Activated CD4-positive, alpha-beta T cell treated with anti-CD3 and anti-CD28 coated beads for 36 hours (primary cell): ENCODE data around the gene PSEN2. TPM values are rescaled to one million over a fixed set of nuclear protein-coding genes. Genes with fewer than 3 reads are reported as not detected.

Experiments
- ATAC-seq: fragments of 200-7000 bp; cut with Tn5 transposase; one replicate; pipeline ENCODE4 v1.10.0; 2021; ENCODE audit warnings: mild to moderate bottlenecking, moderate library complexity
- CTCF ChIA-PET: fragments of 350-600 bp; sonication (Branson Sonifier 250); formaldehyde crosslinking; loops from one replicate; lab custom pipeline; 2021; ENCODE audit warnings: antibody characterized with exemption; lab: Charles Lee
- POLR2A ChIA-PET: fragments of 350-600 bp; sonication (Branson Sonifier 250); formaldehyde crosslinking; loops from one replicate; lab custom pipeline; 2021; ENCODE audit warnings: antibody characterized with exemption, inconsistent platforms; lab: Charles Lee
- DNase-seq: peaks from one replicate; pipeline ENCODE4 v3.0.0-alpha.2; 2020
- H3K27ac Mint-ChIP-seq: one replicate; pipeline ENCODE4 v1.8.0; 2021; ENCODE audit warnings: mixed read lengths
- H3K27me3 Mint-ChIP-seq: one replicate; pipeline ENCODE4 v1.8.0; 2021; ENCODE audit warnings: mixed read lengths
- H3K36me3 Mint-ChIP-seq: one replicate; pipeline ENCODE4 v1.8.0; 2021; ENCODE audit warnings: low read depth, mixed read lengths
- H3K4me1 Mint-ChIP-seq: one replicate; pipeline ENCODE4 v1.8.0; 2021; ENCODE audit warnings: mixed read lengths
- H3K4me3 Mint-ChIP-seq: one replicate; pipeline ENCODE4 v1.8.0; 2021; ENCODE audit warnings: mild to moderate bottlenecking, moderate library complexity, mixed read lengths
- H3K9me3 Mint-ChIP-seq: one replicate; pipeline ENCODE4 v1.8.0; 2021; ENCODE audit warnings: low read depth, mixed read lengths
- intact Hi-C, 2 experiments: fragments of 100-400 bp; cut with DNase I in 1 of 2; cut with micrococcal nuclease in 1 of 2; formaldehyde crosslinking; loops; one replicate each; pipeline versions ENCODE4 v1.14.2 to v1.15.1; 2022 to 2024; cut with DNase I, micrococcal nuclease
- total RNA-seq, 2 experiments: library from RNA; stranded (reverse); gene quantifications; one replicate each; pipeline ENCODE4 v1.2.3, GENCODE V29; 2021

Gene PSEN2
- 1 to 10 TPM; 2.2 to 3.2 TPM for total RNA-seq

GRCh38 chr1:226870401-226871279, at the start of gene PSEN2:
PSEN2 (plus strand) TSS chr1:226870616; CDS start chr1:226881908, 11,292 bp downstream.
- ATAC-seq (peak; percentile 95), DNase-seq (peak; percentile 70)
- H3K9me3 Mint-ChIP-seq, result no peaks in the 10 kb centered on the region
- ChIA-PET CTCF (interaction anchor here (0.7 to 1.1 kb wide), 2 partner anchors 12 to 34 kb away, joined by 3 read pairs; no protein-coding TSS in a partner anchor), POLR2A (interaction anchor here (0.9 kb wide), 1 partner anchor 12 kb away, joined by 3 read pairs; no protein-coding TSS in a partner anchor)
- intact Hi-C loops, result no loop called here
- peaks cover 27% of the 10 kb centered on the region for H3K27me3 Mint-ChIP-seq
- H3K36me3 Mint-ChIP-seq, result no peaks in the 10 kb centered on the region
- H3K4me1 Mint-ChIP-seq, result peaks cover 5% of the 10 kb centered on the region
- no peak within 1 kb of the TSS for H3K27ac Mint-ChIP-seq
- peak within 1 kb of the TSS; percentile 69 for H3K4me3 Mint-ChIP-seq

GRCh38 chr1:226820941-226821718, 49.3 kb upstream of the PSEN2 start:
- H3K27me3 Mint-ChIP-seq, result no peaks in the 10 kb centered on the region
- peaks cover 22% of the 10 kb centered on the region for H3K4me1 Mint-ChIP-seq
- DNase-seq (no peak), ATAC-seq (no peak)
- no peaks in the 10 kb centered on the region for H3K36me3 Mint-ChIP-seq
- ChIA-PET POLR2A (no interaction called here), CTCF (interaction anchor here (0.7 to 1.0 kb wide), 3 partner anchors 190 to 255 kb away, joined by 3 read pairs; no protein-coding TSS in a partner anchor)
- intact Hi-C loops, result no loop called here
- H3K9me3 Mint-ChIP-seq, result no peaks in the 10 kb centered on the region
- no peak overlapping the region for H3K27ac Mint-ChIP-seq
- H3K4me3 Mint-ChIP-seq, result no peak overlapping the region

DNA sequence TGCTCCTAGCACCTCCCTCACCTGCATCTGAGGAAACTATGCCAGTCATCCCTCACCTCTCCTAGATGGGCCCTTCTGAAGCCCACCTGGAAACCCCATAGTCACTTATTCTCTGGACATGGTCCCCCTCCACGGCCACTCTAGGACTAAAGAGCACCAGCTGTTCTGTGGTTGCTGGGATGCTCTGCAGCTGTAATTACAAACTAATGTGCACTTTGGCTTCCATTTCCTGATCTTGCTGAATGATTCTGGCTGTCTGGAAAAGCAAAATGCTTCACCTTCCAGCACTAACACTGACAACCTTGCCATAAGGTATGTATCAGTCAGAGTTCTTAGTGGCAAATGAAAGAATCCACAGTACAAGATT, 48.7 kb upstream of the PSEN2 start:
- ChIA-PET POLR2A (no interaction called here), CTCF (no interaction called here)
- no peak overlapping the region for H3K4me3 Mint-ChIP-seq
- H3K27ac Mint-ChIP-seq, result no peak overlapping the region
- no peaks in the 10 kb centered on the region for H3K36me3 Mint-ChIP-seq
- DNase-seq, result no peak
- no peak for ATAC-seq
- intact Hi-C loops, result no loop called here
- peaks cover 22% of the 10 kb centered on the region for H3K4me1 Mint-ChIP-seq
- H3K9me3 Mint-ChIP-seq, result no peaks in the 10 kb centered on the region
- no peaks in the 10 kb centered on the region for H3K27me3 Mint-ChIP-seq

- Mint-ChIP-seq H3K36me3 (no peaks in the 10 kb centered on the region), H3K4me3 (no peak overlapping the region), H3K4me1 (peaks cover 36% of the 10 kb centered on the region), H3K9me3 (no peaks in the 10 kb centered on the region), H3K27me3 (no peaks in the 10 kb centered on the region), H3K27ac (no peak overlapping the region)
- intact Hi-C loops, result no loop called here
- ChIA-PET POLR2A (no interaction called here), CTCF (interaction anchor here (0.7 to 1.5 kb wide), 9 partner anchors 14 to 291 kb away, joined by 3 to 4 read pairs (median 3); no protein-coding TSS in a partner anchor)
- no peak for DNase-seq
- no peak for ATAC-seq
Measured at GRCh38 chr1:226823643-226824042, 46.8 kb upstream of the PSEN2 start.

DNA sequence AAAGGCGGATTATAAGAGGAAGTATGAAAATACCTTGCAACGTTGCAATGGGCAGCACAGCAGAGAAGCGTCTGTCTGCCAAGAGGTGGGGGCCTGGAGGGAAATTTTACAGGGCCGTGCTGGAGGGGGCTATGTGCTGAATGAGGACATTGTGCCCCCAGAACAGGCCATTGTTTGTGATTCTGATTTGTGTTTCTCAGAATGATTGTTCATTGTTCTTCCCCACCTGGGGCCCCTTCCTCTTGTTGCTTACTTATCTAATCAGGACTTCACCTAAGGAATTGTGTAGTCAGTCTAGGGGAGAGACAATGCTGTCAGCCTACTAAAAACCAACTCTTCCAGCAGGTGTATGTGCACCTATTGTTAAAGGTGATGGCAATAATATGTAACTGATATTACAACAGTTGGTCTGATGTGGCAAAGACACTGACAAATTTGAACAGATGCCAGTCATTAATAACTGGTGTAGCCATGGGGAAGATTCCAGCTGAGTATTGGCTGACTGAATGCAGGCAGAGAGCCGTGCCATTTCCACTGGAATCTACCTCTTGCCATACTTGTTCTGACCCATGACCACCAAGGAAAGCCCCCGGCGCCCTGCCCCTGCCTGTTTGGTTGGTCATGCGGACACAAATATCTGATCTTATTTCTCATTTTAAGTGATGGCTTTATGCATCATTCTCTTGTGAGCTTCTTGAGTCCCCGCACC, 45.2 kb upstream of the PSEN2 start:
- H3K36me3 Mint-ChIP-seq, result no peaks in the 10 kb centered on the region
- no peaks in the 10 kb centered on the region for H3K27me3 Mint-ChIP-seq
- no peak overlapping the region for H3K4me3 Mint-ChIP-seq
- ChIA-PET POLR2A (no interaction called here), CTCF (interaction anchor here (1.0 to 5.7 kb wide), 5 partner anchors 8 to 199 kb away, joined by 3 to 43 read pairs (median 8); no protein-coding TSS in a partner anchor)
- ATAC-seq (no peak), DNase-seq (no peak)
- H3K9me3 Mint-ChIP-seq, result no peaks in the 10 kb centered on the region
- intact Hi-C loops, result loop anchor here (5.0 kb wide), 3 partner anchors 68 to 278 kb away; partner anchors contain the start of gene STUM (in 1 of the 2)
- peaks cover 36% of the 10 kb centered on the region for H3K4me1 Mint-ChIP-seq
- no peak overlapping the region for H3K27ac Mint-ChIP-seq

DNA sequence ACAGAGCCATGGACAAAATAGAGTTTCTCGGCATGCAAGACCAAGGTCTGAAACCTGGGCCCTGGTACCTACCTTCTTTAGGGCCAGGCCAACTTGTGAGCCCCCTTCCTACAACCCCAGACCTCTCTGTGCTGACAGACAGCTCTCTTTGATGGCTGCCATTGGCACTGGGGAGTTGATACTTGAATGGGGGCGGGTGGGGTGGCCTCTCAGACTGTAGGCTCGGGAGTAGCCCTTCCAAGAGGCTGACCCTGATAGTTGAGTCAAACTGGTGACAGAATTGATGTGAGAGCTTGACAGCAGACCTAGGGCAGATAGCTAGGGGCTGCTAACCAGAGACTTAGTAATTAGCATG, 44.7 kb upstream of the PSEN2 start:
- ChIA-PET POLR2A (no interaction called here), CTCF (interaction anchor here (1.0 to 5.7 kb wide), 5 partner anchors 9 to 199 kb away, joined by 3 to 43 read pairs (median 8); no protein-coding TSS in a partner anchor)
- no peak for DNase-seq
- Mint-ChIP-seq H3K36me3 (no peaks in the 10 kb centered on the region), H3K27me3 (no peaks in the 10 kb centered on the region), H3K4me1 (peaks cover 38% of the 10 kb centered on the region), H3K9me3 (no peaks in the 10 kb centered on the region), H3K27ac (no peak overlapping the region), H3K4me3 (no peak overlapping the region)
- no peak for ATAC-seq
- intact Hi-C loops, result loop anchor here (5.0 kb wide), 3 partner anchors 68 to 278 kb away; partner anchors contain the start of gene STUM (in 1 of the 2)

GRCh38 chr1:226826479-226827261, 43.7 kb upstream of the PSEN2 start:
- CTCF ChIA-PET, result interaction anchor here (0.7 to 5.7 kb wide), 10 partner anchors 28 to 279 kb away, joined by 3 to 43 read pairs (median 5); no protein-coding TSS in a partner anchor
- intact Hi-C loops, result loop anchor here (5.0 kb wide), 3 partner anchors 69 to 279 kb away; partner anchors contain the start of gene STUM (in 1 of the 2)
- Mint-ChIP-seq H3K36me3 (no peaks in the 10 kb centered on the region), H3K4me3 (no peak overlapping the region), H3K27ac (peak overlapping the region; percentile 94), H3K4me1 (peaks cover 41% of the 10 kb centered on the region), H3K9me3 (no peaks in the 10 kb centered on the region), H3K27me3 (no peaks in the 10 kb centered on the region)
- ATAC-seq, result no peak
- POLR2A ChIA-PET, result interaction anchor here (0.6 kb wide), 1 partner anchor 118 kb away, joined by 6 read pairs; no protein-coding TSS in a partner anchor
- DNase-seq, result no peak

DNA sequence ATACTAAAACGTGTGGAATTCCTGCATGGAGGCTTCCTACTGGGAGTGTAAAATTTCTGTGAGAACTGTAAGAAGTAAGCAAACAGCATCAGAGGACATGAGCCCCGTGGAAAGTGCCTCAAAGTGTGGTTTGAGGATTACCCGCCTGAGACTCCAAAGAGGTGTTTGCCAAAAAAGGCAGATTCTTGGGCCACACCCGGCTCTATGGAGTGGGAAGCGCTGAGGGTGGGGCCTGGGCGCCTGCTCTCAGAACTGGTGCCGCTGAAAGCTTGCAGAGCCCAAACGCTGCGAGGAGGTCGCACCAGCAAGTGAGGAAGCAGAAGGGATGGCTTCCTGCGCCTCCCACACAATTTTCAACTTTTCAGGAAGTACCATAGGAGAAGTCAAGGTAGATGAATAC, 43.0 kb upstream of the PSEN2 start:
- H3K9me3 Mint-ChIP-seq, result no peaks in the 10 kb centered on the region
- ChIA-PET POLR2A (interaction anchor here (0.7 kb wide), 1 partner anchor 122 kb away, joined by 6 read pairs; no protein-coding TSS in a partner anchor), CTCF (interaction anchor here (0.7 to 5.7 kb wide), 14 partner anchors 11 to 280 kb away, joined by 3 to 43 read pairs (median 5); no protein-coding TSS in a partner anchor)
- ATAC-seq (peak; percentile 28), DNase-seq (peak; percentile 47)
- intact Hi-C loops, result loop anchor here (5.0 kb wide), 3 partner anchors 70 to 280 kb away; partner anchors contain the start of gene STUM (in 1 of the 2)
- peak overlapping the region; percentile 44 for H3K4me3 Mint-ChIP-seq
- no peaks in the 10 kb centered on the region for H3K27me3 Mint-ChIP-seq
- H3K36me3 Mint-ChIP-seq, result no peaks in the 10 kb centered on the region
- H3K27ac Mint-ChIP-seq, result peak overlapping the region; percentile 94
- H3K4me1 Mint-ChIP-seq, result peaks cover 41% of the 10 kb centered on the region

DNA sequence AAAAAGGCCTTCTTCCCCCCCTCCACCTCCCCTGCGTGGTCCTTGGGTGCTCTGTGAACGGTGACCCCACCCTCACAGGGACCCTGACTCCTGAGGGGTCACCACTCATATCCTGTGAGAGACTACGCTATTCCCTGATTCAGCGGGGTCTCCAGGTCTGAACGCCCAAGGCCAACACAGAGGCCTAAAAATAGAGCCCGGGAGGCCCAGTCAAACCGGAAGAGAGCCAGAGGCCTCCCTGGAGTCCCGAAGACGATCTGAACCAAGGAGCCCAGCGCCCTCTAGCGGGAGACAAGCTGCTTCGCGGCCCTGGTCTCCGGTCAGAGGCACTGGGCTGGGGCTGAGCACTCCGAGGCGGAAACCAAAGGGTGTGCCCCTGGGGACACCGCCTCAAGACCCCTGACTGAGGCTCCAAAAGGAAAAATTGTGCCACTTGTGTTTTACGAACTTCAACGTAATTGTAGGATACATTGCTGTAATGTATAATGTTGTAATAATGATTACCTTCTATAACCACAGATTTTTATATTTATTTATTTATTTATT, 42.4 kb upstream of the PSEN2 start:
- H3K27me3 Mint-ChIP-seq, result no peaks in the 10 kb centered on the region
- peaks cover 41% of the 10 kb centered on the region for H3K4me1 Mint-ChIP-seq
- H3K4me3 Mint-ChIP-seq, result peak overlapping the region; percentile 44
- H3K9me3 Mint-ChIP-seq, result no peaks in the 10 kb centered on the region
- ChIA-PET CTCF (interaction anchor here (0.5 to 5.7 kb wide), 19 partner anchors 11 to 371 kb away, joined by 3 to 43 read pairs (median 3); no protein-coding TSS in a partner anchor), POLR2A (interaction anchor here (0.7 kb wide), 1 partner anchor 123 kb away, joined by 6 read pairs; no protein-coding TSS in a partner anchor)
- DNase-seq (peak; percentile 99), ATAC-seq (peak; percentile 99)
- no peaks in the 10 kb centered on the region for H3K36me3 Mint-ChIP-seq
- peak overlapping the region; percentile 94 for H3K27ac Mint-ChIP-seq
- intact Hi-C loops, result loop anchor here (1.0 to 5.0 kb wide), 12 partner anchors 55 to 281 kb away; partner anchors contain the start of genes ITPKB (in 1 of the 2) and STUM (in 1 of the 2)
